Medulla oblongata (tissue), 1 donor: ENCODE measurements around the gene PTPRE.

Source experiments
- DNase-seq: peaks from one replicate; pipeline ENCODE4 v3.0.0-alpha.2; 2015; ENCODE audit errors: extremely low spot score

PTPRE gene

GRCh38 chr10:128123846-128124245 lies 216.9 kb downstream of the PTPRE start:
- DNase-seq: no peak

GRCh38 chr10:128124813-128125403 lies 218.0 kb downstream of the PTPRE start:
- no peak for DNase-seq

DNA sequence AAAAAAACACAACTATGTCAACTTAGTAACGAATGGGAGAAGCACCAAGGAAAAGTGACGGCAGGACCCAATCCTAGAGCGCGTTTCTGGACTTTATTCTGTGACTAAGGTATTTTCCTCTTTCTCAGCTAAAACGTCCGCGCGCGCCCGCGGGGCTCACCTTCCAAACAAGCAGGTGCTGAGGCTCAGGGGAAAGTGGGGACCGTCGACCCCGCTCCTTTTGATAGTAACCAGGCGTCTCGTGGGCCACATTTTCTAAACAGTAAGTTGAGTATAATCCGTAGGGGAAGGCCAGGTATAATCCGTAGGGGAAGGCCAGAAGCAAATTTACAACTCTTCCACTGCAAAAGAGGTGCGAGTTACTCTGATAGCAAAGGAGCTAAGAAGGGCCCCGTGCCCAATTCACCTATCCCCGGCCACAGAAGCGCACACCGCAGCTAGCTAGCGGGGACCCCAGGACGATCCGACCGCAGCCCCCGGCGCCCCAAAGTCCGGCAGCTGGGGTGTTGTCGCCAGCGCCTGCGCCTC lies 218.6 kb downstream of the PTPRE start:
- no peak for DNase-seq

DNA sequence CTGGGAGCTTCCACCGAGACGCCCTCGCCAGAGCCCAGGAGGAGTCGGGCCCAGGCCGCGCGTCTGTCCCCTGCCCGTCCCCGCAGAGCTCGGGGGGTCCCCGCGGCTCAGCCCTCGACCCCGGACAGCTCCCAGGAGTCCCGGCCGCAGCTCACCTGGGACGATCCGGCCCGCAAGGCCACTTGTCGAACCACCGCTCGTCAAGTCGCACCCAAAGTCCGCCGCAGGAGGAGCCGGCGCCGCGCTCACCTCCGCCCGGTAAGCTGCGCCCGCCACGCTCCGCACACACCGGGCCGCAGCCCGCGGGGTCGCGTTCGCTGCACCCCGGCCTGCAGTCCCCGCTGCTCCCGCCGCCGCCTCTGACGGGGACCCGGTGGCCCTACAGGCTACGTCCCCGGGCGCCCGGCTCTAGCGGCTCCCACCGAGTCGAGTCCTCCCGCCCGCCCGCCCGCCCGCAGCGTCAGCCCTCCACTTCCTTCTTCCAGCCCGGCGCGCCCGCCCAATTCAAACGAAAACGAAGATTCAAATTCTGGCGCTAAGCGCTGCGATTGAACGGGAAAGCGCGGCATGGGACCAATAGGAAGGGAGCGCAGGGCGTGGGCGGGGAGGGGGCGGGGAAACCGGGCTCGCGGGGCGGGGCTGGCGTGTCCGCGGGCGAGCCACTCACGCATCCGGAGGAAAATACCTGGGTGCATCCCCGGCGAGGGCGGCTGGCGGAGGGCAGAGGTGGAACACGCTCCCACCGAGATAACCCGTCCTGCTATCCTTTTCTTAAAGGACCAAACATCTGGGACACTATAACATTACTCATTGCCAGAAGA lies 219.3 kb downstream of the PTPRE start, which contains the start of gene MKI67:
Gene MKI67 (minus strand): TSS at position 480 of the 821 bp plus-strand sequence. CDS start 756 bp downstream, outside the sequence.
- DNase-seq: peak; percentile 90

GRCh38 chr10:128128582-128128981 lies 221.7 kb downstream of the PTPRE start:
- DNase-seq: no peak

DNA sequence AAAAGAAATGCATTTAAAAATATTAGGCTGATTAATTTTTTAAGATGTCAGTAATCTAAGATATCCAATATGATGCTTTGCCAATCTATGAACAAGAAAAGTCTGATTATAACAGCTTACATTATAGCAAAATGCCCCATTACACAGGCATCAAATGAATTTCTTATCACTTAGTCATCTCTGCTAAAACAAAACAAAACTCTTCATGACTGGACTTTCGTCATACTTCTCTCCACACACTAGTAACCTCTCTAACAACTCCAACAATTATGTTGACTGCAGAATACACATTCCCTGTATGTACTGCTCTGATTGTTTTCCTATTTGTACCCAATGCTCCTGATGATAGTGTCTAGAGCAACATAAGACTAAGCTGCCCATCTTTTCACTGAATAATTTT lies 223.1 kb downstream of the PTPRE start:
- no peak for DNase-seq
